ENCODE data around the gene NCAM2. TPM values are rescaled to one million over a fixed set of nuclear protein-coding genes. Genes with fewer than 3 reads are reported as not detected.
A peak's percentile ranks its signal among the peaks of the same experiment; 100 is the strongest.

The NCAM2 gene
- total and polyA plus RNA-seq, 2 of the 8 experiments (the other 6 are each of a cell fraction or from before 2014, with no cell fraction given), result 0.14 to 1.1 TPM

GRCh38 chr21:20968391-20968790 lies 29.8 kb upstream of the NCAM2 start:
- H3K79me2 ChIP-seq (ENCODE audit: control insufficient read depth in 1 of 2, insufficient read depth in 2 of 2, low read length in 2 of 2), result no peaks in the 10 kb centered on the region
- ChIA-PET POLR2A (ENCODE audit: partially characterized antibody) (no interaction called here), CTCF (ENCODE audit: partially characterized antibody) (no interaction called here)
- no peak overlapping the region for H2BK5ac ChIP-seq (ENCODE audit: low read depth, low read length)
- no peak overlapping the region for H3K14ac ChIP-seq (ENCODE audit: insufficient read length)
- H2BK120ac ChIP-seq (replicated peaks; ENCODE audit: low read depth, low read length), result no peak overlapping the region
- H2AK5ac ChIP-seq (ENCODE audit: low read depth, low read length), result no peak overlapping the region
- no peak overlapping the region for H4K8ac ChIP-seq (ENCODE audit: extremely low read depth, insufficient read depth, low read length)
- H3K27ac ChIP-seq (ENCODE audit: low read depth, low read length), result no peak overlapping the region
- no peak overlapping the region for H2BK12ac ChIP-seq (ENCODE audit: low read depth, low read length)
- H3K23ac ChIP-seq (ENCODE audit: insufficient read length), result no peak overlapping the region
- H3K27me3 ChIP-seq (replicated peaks in 1 of 4; ENCODE audit: control insufficient read depth in 3 of 4, extremely low read depth in 1 of 4, insufficient read depth in 3 of 4, low read length in 3 of 4), result no peaks in the 10 kb centered on the region; a peak in 1 of 7 replicates
- no peak overlapping the region for H3K4me2 ChIP-seq (ENCODE audit: insufficient read depth in 1 of 2, low read depth in 2 of 2, low read length in 2 of 2)
- no peak overlapping the region for H3K18ac ChIP-seq (ENCODE audit: extremely low read depth, low read length)
- H3K4ac ChIP-seq (replicated peaks; ENCODE audit: insufficient read length, low read depth, low read length), result no peak overlapping the region
- H4K20me1 ChIP-seq (replicated peaks in 1 of 2; ENCODE audit: control insufficient read depth in 1 of 2, insufficient read depth in 2 of 2, low read length in 2 of 2), result no peaks in the 10 kb centered on the region
- no peak overlapping the region for H3K56ac ChIP-seq (replicated peaks; ENCODE audit: insufficient read length, low read depth, low read length)
- no peaks in the 10 kb centered on the region for H3K4me1 ChIP-seq (replicated peaks in 1 of 4; ENCODE audit: control insufficient read depth in 3 of 4, insufficient read depth in 4 of 4, low read length in 3 of 4)
- H4K91ac ChIP-seq (replicated peaks; ENCODE audit: insufficient read length, low read length), result no peak overlapping the region
- no peak overlapping the region for H4K5ac ChIP-seq (ENCODE audit: insufficient read length, low read depth, low read length)
- H2BK15ac ChIP-seq (ENCODE audit: low read length), result no peak overlapping the region
- no peak overlapping the region for H3K9ac ChIP-seq (replicated peaks in 1 of 4; ENCODE audit: extremely low read depth in 1 of 4, low read depth in 3 of 4, low read length in 3 of 4)
- no peak overlapping the region for H2BK20ac ChIP-seq (ENCODE audit: low read length)
- peak overlapping the region; percentile 94 for H2AFZ ChIP-seq (ENCODE audit: low read length)
- H3K4me3 ChIP-seq (ENCODE audit: extremely low read depth in 1 of 4, insufficient read depth in 2 of 4, low read depth in 3 of 4, low read length in 4 of 4), result no peak overlapping the region
- 85% methylated on average over 4 of the region's 4 CpGs; no CpG with 5 or more reads in 1 of the 2 experiments for WGBS, 2 experiments (ENCODE audit: extremely low coverage in 1 of 2, insufficient coverage in 1 of 2, insufficient read length in 1 of 2, insufficient replicate concordance in 2 of 2, low coverage in 1 of 2, low lambda C conversion rate in 2 of 2, missing lambda C conversion rate in 1 of 2)
- DNase-seq (ENCODE audit: low read depth in 1 of 2, low spot score in 2 of 2) (no peak), FAIRE-seq (no peak)
- H3K9me3 ChIP-seq (ENCODE audit: insufficient read depth in 2 of 2, low read depth in 1 of 2, low read length in 1 of 2), result no peaks in the 10 kb centered on the region
- no peaks in the 10 kb centered on the region for H3K23me2 ChIP-seq (ENCODE audit: low read depth, low read length)
- no peak for TF ChIP-seq HDAC2 (IDR thresholded peaks at IDR 0.05; ENCODE audit: borderline replicate concordance in 1 of 2, low read depth in 2 of 2, low read length in 2 of 2)
- TF ChIP-seq SIRT6 (IDR thresholded peaks at IDR 0.05; ENCODE audit: low read length), result no peak
- H3K36me3 ChIP-seq (ENCODE audit: control insufficient read depth in 2 of 4, insufficient read depth in 4 of 4, low read length in 3 of 4), result no peaks in the 10 kb centered on the region
- H3K79me1 ChIP-seq (ENCODE audit: low read depth, low read length), result no peaks in the 10 kb centered on the region
